Calu3 (cell line): ENCODE measurements around the gene PTTG1. TPM values are rescaled to one million over a fixed set of nuclear protein-coding genes. Genes with fewer than 3 reads are reported as not detected.
A peak's percentile ranks its signal among the peaks of the same experiment; 100 is the strongest.

Experiments used
- BruUV-seq: library from RNA; stranded (reverse); fragments of 400-500 nt; replicated peaks from 2 replicates; lab custom pipeline; 2021; lab: Mats Ljungman, UMichigan
- CTCF ChIA-PET: fragments of 300-600 bp; sonication (Branson Sonifier 250); formaldehyde crosslinking; loops from one replicate; lab custom pipeline; 2022; ENCODE audit warnings: antibody characterized with exemption; lab: Charles Lee
- DNase-seq: peaks from one replicate; pipeline ENCODE4 v3.0.0; 2022
- H3K27ac Mint-ChIP-seq: one replicate; pipeline ENCODE4 v1.8.0; 2022; ENCODE audit warnings: mixed read lengths; ENCODE audit not compliant: unreplicated experiment
- H3K27me3 Mint-ChIP-seq: one replicate; pipeline ENCODE4 v1.8.0; 2022; ENCODE audit warnings: mixed read lengths; ENCODE audit not compliant: unreplicated experiment
- H3K36me3 Mint-ChIP-seq: one replicate; pipeline ENCODE4 v1.8.0; 2022; ENCODE audit warnings: mild to moderate bottlenecking, moderate library complexity, mixed read lengths; ENCODE audit not compliant: insufficient read depth, unreplicated experiment
- H3K4me1 Mint-ChIP-seq: one replicate; pipeline ENCODE4 v1.8.0; 2022; ENCODE audit warnings: mild to moderate bottlenecking, low read depth, mixed read lengths; ENCODE audit not compliant: unreplicated experiment
- H3K4me3 Mint-ChIP-seq: one replicate; pipeline ENCODE4 v1.8.0; 2022; ENCODE audit warnings: mild to moderate bottlenecking, low read depth, moderate library complexity, mixed read lengths; ENCODE audit not compliant: unreplicated experiment
- H3K9me3 Mint-ChIP-seq: one replicate; pipeline ENCODE4 v1.8.0; 2022; ENCODE audit warnings: low read depth, mixed read lengths; ENCODE audit not compliant: unreplicated experiment
- intact Hi-C: fragments of 100-400 bp; cut with micrococcal nuclease; formaldehyde crosslinking; loops from one replicate; pipeline ENCODE4 v1.10.0; 2022; ENCODE audit not compliant: unreplicated experiment
- total RNA-seq: library from RNA; stranded (reverse); gene quantifications from 2 replicates; pipeline ENCODE4 v1.2.3, GENCODE V29; 2022
- TF ChIP-seq, protein P1 (sequence below): fragments of 200-600 bp; IDR thresholded peaks from one replicate; pipeline ENCODE4 v1.8.0; 2022; ENCODE audit warnings: antibody characterized with exemption; ENCODE audit not compliant: unreplicated experiment

PTTG1 gene
- total RNA-seq, 1 experiment from 2014 or later: 184 TPM

DNA sequence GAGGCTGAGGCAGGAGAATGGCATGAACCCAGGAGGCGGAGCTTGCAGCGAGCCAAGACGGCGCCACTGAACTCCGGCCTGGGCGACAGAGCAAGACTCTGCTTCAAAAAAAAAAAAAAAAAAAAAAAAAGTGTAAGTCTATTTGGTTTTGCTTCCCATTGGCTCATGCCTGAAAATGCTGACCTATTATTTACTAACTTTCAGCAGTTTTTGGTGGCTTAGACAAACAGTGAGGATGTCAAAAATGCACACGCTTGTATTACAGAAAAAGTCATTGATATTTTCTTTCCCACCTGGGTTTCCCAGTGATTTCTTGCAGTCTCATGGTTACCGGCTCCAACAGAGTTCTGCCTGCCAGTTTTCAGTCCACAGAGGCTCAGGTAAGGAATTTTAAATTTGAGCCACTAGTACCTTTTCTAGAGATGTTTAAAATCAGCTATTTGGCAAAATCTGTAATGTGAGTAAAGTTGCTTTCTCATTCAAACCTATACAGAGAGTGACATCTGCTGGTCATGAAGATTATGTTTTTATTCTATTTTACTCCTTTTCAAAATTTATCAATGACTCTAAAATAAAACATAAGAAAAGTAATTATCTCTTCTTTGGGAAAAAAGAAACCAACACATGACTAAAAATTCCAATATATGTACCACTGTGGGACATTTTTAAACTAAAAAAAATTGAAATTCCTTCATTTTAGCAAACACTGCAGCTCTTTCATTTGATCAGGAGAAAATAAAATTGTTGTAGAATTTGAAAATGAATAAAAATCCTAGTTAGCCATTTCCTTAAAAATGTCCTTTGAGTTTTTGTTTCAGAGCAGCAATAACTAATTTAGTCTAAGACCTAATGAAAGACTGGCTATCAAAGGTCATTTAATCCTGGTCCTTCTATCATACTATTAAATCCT is 30.6 kb upstream of the PTTG1 start:
- Mint-ChIP-seq H3K4me1 (no peaks in the 10 kb centered on the region), H3K27ac (no peak overlapping the region), H3K9me3 (peaks cover 3% of the 10 kb centered on the region), H3K27me3 (no peaks in the 10 kb centered on the region), H3K36me3 (no peaks in the 10 kb centered on the region), H3K4me3 (no peak overlapping the region)
- intact Hi-C loops: loop anchor here (1.0 kb wide), 3 partner anchors 192 to 369 kb away; no protein-coding TSS in a partner anchor
- no TSS peak for BruUV-seq
- CTCF ChIA-PET: interaction anchor here (0.6 to 1.3 kb wide), 13 partner anchors 9 to 369 kb away, joined by 3 to 27 read pairs (median 4); partner anchors contain the start of genes C1QTNF2, FAM200C and SLU7
- no peak for DNase-seq
- TF ChIP-seq, protein P1, sequence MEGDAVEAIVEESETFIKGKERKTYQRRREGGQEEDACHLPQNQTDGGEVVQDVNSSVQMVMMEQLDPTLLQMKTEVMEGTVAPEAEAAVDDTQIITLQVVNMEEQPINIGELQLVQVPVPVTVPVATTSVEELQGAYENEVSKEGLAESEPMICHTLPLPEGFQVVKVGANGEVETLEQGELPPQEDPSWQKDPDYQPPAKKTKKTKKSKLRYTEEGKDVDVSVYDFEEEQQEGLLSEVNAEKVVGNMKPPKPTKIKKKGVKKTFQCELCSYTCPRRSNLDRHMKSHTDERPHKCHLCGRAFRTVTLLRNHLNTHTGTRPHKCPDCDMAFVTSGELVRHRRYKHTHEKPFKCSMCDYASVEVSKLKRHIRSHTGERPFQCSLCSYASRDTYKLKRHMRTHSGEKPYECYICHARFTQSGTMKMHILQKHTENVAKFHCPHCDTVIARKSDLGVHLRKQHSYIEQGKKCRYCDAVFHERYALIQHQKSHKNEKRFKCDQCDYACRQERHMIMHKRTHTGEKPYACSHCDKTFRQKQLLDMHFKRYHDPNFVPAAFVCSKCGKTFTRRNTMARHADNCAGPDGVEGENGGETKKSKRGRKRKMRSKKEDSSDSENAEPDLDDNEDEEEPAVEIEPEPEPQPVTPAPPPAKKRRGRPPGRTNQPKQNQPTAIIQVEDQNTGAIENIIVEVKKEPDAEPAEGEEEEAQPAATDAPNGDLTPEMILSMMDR: no peak

DNA sequence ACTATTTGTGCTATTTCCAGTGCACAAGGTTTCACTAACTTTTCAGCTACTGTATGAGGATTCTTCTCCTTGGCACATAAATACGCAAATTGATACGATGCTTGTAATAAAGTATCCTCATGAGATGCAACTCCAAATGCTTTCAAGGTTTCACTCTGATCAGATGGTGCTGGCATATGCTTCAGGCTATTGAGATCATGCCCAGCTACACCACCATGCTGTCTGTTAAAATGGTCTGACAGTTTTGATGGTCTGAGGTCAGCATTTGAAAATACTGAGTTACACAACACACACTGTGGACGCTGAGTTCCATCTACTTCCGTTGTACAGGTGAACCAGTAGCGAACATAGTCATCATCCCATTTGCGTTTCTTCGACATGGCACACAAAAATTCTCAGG is 26.5 kb upstream of the PTTG1 start:
- CTCF ChIA-PET: interaction anchor here (0.6 to 0.9 kb wide), 2 partner anchors 16 to 221 kb away, joined by 3 to 5 read pairs; no protein-coding TSS in a partner anchor
- Mint-ChIP-seq H3K4me1 (peaks cover 4% of the 10 kb centered on the region), H3K36me3 (peaks cover 15% of the 10 kb centered on the region), H3K27me3 (no peaks in the 10 kb centered on the region), H3K9me3 (no peaks in the 10 kb centered on the region), H3K4me3 (no peak overlapping the region), H3K27ac (no peak overlapping the region)
- TF ChIP-seq, protein P1: no peak
- no peak for DNase-seq
- no TSS peak for BruUV-seq
- intact Hi-C loops: no loop called here

DNA sequence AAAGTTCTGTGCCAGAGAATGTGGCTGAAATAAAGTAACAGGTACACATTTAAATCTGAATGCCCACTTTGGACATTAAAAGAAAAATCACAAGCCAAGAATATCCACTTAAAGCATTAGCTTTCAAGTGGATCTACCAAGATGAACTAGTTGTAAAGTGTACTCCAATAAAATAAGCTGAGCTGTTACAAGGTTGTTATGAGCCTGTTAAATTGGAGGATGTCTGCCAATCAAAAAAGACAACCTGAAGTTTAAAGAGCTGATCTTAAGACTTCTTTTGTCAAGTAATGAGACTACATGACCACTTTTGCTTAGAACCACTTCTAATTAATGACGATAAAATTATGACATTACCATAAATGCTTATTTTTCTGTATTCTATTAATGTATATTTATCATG is 24.2 kb upstream of the PTTG1 start:
- Mint-ChIP-seq H3K4me3 (no peak overlapping the region), H3K27ac (no peak overlapping the region), H3K4me1 (peaks cover 9% of the 10 kb centered on the region), H3K27me3 (no peaks in the 10 kb centered on the region), H3K36me3 (peaks cover 22% of the 10 kb centered on the region), H3K9me3 (no peaks in the 10 kb centered on the region)
- no TSS peak for BruUV-seq
- DNase-seq: no peak
- CTCF ChIA-PET: no interaction called here
- TF ChIP-seq, protein P1: no peak
- intact Hi-C loops: no loop called here

DNA sequence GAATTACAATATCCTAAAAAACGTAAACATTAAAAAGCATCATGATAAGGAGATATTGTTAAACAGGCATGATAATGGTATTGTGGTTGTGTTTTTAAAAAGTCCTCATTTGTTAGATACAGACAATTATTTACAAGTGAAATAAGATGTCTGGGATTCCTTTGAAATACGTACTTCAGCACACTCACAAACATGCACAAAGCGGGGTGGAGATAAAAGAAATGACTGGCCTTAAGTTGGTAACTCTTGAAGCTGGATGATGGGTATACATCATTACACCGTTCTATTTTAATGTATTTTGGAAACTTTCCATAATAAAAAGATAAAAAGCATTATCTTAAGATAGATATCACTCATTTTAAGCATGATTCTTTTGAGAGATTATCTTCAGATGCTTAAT is 22.8 kb upstream of the PTTG1 start:
- BruUV-seq: TSS peak; percentile 42
- peaks cover 9% of the 10 kb centered on the region for H3K4me1 Mint-ChIP-seq
- TF ChIP-seq, protein P1: no peak
- peak overlapping the region; percentile 79 for H3K4me3 Mint-ChIP-seq
- intact Hi-C loops: no loop called here
- H3K27ac Mint-ChIP-seq: peak overlapping the region; percentile 72
- no peak for DNase-seq
- H3K9me3 Mint-ChIP-seq: no peaks in the 10 kb centered on the region
- H3K36me3 Mint-ChIP-seq: peaks cover 34% of the 10 kb centered on the region
- no peaks in the 10 kb centered on the region for H3K27me3 Mint-ChIP-seq
- CTCF ChIA-PET: no interaction called here
